Stimulated activated CD8-positive, alpha-beta memory T cell treated with anti-CD3 and anti-CD28 coated beads, Interleukin-15, amount 100 ng/mL, for 24 hours (primary cell): ENCODE results near the gene RBMS1.
"Not testable (repeated sequence)": the region's sequence is repeated elsewhere in the genome, so short reads cannot be mapped to it uniquely, and the experiment has no call there.

Source experiments
- DNase-seq: peaks from one replicate; pipeline ENCODE4 v3.0.0-alpha.2; 2020; ENCODE audit warnings: low read depth

The RBMS1 gene

DNA sequence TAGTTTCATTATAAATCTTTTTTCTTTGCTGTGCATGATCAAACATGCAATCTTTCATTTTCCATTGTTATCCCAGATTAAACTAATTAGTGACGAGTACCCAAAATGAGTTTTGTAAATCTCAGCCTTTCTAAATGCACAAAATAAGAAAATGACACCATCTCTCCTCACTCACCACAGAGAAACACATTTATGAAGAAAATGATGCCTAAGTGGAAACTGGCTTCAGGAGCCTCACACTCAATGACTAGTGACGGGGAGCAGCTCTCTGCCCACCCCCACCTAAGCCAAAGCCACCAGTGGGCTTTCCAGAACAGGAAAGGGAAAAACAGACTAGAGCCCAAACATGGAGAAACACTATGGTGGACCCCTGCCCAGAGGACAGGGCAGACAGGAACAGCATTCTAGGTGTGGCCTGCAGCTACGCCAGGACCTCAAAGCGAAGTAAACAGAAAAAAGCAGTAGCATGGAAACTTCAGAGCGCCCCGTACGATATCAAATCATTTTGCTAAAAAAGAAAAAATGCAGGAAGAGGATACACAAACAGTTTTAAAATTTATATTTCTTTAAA, 113.5 kb downstream of the RBMS1 start:
- no peak for DNase-seq

DNA sequence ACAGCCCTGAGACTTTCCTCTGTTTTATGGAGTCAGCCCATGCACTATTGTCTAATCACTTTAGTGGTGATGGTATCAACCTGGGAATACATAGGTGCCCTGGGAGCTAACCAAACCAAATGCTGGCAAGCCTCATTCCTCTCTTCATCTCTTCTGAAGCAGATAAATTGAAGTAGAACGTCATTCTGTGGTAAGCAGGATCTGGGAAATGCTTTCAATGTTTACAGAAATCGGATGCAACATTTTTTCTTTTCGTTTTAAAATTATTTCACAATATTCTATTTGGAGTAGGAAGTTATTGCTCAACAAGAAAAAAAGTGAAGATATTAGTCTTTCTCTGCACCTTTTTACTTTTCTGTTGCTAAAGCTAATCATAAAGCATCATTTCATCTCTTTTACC, 114.2 kb downstream of the RBMS1 start:
- DNase-seq: no peak

DNA sequence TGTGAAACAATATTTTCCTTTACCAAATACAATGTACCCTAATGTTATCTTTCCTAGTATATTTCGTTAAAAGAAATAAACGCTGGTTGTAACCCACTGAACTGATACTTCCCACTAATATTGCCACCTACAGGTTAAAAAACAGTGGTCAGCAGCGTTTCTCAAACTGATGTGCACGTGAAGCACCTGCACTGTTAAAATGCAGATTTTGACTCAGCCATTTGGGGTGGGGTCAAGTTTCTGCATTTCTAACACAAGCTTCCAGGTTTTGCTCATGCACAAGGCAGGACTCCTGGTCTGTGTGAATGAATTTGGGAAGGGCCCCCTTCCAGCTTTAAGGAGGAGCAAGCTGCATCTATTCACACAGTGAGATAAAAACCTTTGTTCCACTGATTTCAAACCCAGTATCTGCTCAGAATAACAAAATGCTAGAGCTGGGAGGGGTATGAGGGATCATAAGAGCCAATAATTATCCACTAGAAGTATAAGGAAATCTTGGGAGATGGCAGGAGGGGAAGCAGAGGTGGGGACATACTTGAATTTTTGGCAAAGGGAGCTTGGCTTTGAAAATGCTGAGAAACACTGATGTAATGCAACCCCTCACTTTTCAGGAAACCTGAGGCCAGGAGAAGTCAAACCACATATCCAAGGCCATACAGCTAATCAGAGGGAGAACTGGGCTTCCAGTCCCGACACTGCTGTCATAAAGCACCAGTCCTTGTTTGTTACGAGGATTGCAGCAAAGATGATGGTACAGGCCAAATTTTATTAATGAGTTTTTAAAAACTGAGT, 116.2 kb downstream of the RBMS1 start:
- DNase-seq: no peak

DNA sequence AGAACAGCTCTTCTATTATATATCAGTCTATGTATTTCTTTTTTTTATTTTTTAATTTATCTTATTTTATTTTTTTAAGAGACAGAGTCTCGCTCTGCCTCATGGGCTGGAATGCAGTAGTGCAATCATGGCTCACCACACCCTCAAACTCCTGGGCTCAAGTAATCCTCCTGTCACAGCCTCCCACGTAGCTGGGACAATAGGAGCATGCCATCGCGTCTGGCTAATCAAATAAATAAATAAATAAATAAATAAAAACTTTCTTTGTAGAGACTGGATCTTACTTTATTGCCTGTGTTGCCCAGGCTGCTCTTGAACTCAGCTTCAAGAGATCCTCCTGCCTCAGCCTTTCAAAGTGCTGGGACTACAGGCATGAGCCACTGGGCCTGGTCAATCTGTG, 117.0 kb downstream of the RBMS1 start:
- DNase-seq: no peak

DNA sequence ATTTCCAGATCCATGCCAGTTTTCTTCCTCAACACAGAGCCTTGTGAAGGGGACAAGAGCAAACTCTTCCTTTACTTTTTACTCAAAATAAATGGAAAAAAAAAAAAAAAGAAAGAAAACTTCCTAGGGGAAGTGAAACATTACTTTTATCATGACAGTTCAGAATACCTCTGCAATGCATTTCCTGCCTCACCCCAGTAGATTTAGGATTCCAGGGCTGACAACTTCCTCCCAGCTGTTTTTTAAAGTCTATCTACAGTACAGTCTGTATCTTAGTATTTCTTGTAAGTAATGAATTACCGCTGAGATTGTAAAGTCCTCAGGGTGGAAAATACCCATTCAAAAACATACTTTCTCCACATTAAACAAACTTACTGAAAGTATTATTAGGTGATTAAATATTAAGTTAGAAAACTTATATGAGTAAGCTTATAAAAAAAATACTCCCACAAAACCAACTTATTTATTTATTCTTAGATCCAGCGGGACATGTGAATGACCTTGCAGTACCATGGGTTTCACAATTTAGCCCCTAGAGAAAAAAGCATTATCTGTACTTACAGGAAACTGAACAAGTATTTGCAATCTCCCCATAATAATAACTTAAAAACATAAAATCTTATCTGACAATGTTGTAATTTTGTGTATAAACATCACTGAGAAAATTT, 117.7 kb downstream of the RBMS1 start:
- no peak for DNase-seq

DNA sequence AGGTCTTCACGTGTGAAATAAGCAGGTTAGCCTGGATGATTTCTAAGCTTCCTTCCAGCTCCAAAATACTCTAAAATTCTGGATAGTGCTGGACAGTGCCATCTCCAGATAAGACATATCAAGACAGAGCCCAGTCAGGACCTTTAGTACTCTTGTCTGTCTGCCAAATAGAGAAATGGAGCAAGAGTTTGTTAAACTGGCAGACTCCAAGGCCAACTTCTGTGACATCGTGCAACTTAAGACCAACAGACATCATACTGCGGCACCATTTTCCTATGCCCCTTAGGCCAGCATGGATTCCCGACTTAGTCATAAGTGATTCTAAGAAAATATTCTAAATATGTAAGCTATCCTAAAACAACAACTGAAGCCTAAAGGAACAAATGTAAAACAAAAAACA, 118.6 kb downstream of the RBMS1 start:
- DNase-seq: no peak

DNA sequence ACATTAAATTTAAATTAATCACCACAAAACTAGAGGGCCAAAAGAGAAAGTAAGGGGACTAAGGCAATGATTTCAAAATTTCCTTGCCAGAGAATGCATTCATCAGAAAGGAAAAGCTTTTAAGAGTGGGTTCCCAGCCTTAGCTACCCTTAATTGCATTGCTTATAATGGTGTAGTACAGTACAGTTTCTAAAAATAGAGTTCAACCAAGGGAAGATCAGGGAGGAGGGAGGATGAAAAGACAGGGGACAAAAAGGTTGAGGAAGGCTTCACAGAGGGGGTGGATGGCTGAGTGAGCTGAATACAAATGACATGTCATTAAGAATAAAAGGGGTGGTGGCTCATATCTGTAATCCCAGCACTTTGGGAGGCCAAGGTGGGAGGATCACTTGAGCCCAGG, 119.9 kb downstream of the RBMS1 start:
- no peak for DNase-seq

DNA sequence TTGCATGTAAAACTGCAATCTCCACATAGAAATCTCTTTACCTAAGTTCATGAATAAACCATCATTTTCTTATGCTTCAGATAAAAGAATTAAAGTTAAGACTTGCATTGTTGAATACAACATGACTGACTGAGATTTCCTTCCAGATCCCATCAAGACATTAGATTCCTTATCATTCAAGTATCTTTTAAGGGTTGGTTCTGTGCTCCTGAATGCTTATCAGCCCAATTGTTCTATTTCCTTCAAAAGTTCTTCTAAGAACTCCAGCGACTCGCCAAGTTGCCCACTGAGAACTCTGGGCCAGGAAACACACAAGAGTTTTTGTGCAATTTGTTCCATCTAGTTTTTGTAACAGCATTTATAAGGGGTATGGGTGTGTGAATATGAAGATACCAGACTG, 120.3 kb downstream of the RBMS1 start:
- DNase-seq: no peak

DNA sequence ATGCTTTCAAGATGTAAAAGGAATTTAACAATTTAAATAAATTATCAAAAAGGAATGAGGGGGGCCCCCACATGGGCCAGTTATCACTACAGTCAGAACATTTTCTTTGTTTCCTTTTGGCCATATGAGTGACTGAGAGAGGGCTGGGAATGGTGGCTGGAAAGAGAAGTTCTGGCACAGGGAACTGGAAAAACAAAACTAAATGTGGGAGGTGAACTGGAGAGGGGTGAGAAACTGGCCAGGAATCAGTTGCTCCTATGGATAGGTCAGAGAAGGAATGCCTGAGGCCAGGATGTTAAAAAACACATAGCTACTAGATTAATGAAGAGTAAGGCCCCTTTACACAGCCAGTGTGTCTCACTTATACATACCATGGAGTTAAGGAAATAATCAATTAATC, 121.0 kb downstream of the RBMS1 start:
- DNase-seq: no peak

DNA sequence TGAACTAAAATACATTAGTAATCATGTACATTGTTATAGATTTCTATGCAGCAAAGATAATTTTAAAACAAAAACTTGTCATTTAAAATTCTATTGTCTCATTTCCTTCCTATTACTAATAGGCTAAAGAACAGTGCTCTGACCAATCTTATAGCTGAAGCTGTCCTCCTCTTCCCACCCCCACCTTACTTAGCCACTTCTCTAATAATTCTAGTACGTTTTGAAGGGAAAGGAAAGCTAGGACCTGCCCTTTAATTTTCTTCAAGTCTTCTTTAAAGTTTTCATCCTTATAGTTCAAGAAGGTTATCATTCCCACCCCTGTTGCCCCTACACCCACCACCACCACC, 121.6 kb downstream of the RBMS1 start:
- DNase-seq: no peak

DNA sequence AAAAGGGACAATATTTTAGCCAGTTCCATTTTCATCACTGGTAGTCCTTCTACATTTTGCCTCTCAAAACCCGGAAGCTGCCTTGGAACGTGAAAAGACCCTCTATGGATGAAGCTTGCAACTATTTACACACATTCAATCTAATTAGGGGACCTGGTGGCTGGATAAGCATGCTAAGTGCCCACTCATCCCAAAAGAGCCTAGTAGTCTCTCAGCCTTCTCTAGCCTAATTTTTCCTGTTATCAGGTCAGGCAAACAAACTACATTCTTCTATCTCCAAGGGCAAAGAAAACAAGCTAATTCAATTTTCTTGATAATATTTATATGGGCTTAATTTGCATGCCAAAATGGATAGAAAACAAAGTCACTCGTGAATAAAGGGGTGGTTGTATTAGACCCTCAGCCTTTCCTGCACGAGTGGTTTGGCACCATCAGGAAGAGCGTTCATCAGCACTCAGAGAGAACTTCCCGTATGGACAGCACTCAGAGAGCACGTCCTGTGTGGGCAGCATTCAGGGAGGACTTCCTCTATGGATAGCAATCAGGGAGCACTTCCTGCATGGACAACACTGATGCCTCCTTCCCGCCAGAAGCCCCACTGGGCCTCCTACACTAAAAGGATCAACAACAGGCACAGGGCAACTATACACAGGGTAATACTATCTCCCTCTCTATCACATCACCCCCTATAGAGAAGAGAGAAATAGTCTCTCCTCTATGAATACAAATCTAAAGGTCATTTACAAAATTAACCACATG, 122.2 kb downstream of the RBMS1 start:
- DNase-seq: no peak

DNA sequence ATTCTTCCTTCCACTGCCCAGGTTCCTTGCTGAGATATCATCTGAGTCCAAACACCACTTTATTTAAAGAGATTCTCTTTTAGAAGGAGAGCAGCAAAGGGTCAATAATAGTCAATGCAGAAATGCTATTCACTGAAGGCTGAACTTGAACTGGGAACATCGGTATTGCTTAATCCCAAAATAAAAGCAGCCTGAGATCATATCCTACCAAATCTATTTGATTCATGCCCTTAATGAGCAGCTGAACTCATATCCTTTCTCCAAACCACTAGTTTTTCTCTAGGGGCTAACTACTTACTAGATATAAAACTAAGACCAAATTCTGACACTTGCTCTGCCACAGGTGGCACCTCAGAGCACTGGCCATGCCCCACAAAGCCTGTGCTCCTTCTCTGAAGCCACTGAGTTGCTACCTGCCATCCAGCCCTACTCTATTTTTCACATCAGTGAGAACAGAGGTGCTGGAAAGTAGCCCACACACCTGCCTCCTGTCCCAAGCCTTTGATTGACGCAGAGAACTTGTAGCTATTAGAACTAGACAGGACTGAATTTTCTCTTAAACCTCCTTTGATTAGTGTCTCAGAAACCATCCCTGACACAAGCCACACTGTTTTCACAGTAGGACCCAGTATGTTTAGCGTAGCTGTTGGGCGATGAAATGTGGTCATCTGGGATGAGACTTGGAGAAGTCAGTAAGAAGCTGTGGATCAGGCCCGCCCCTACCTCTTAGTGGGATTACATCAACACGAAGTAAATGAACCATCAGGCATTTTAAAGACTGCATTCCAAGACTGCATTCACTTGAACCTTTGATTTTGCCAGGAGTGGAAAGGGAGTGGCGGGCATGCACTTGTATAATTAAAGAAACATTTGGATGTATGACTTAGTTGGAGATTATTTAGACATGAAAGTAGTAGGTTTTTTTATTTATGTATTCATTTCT, 124.3 kb downstream of the RBMS1 start:
- no peak for DNase-seq

DNA sequence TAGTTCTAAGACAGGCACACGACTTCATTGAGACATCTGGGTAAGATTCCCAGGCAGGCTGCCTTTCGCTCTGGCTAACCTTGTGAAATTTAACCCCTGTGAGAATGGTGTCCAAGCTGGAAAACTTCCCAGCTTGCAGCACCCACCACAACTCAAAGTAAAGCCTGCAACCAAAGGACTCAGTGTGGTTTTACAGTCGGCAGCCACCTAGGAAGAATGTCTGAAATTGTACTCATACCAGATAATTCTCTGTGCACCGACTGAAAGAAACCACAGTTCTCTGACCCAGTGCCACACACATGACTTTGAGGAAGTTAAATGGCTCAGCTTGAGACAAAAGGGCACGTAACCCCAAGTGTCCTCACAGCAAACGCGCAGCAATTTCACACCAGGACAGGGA, 125.7 kb downstream of the RBMS1 start:
- no peak for DNase-seq

DNA sequence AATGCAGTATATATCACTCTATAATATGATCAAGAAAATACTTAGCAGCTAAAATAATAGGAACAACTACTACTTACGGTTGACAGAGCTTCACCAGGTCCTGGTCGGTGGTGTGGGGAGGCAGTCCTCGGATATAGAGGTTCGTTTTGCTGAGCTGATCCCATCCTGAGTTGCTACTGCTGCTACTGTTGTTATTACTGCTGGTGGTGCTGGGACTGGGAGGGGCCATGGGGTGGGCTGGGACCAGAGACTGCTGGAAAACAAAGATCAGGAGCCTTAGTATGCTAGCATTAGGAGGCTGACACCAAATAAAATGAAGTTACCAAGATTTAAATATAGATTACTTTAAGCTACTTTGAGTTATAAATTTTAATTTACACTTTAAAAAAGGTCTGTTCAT, 126.5 kb downstream of the RBMS1 start:
- DNase-seq: not testable (repeated sequence)

DNA sequence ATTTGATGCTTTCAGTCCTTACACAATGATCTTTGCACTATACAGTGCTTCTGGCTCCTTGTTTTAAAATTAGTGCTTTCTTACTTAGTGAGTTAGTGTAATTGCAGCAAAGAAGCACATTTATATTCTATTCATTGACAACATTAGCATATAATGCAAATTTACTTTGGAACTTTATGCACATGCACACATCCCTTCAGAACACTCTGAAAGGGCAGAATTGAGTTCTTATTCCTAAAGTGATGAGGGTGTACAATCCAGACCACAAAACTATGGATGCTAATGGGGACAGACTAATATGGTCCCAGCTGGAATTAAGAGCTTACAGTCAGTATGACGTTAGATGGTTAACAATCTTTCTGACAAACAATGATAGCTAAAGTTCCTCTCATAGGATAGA, 127.1 kb downstream of the RBMS1 start:
- DNase-seq: no peak

DNA sequence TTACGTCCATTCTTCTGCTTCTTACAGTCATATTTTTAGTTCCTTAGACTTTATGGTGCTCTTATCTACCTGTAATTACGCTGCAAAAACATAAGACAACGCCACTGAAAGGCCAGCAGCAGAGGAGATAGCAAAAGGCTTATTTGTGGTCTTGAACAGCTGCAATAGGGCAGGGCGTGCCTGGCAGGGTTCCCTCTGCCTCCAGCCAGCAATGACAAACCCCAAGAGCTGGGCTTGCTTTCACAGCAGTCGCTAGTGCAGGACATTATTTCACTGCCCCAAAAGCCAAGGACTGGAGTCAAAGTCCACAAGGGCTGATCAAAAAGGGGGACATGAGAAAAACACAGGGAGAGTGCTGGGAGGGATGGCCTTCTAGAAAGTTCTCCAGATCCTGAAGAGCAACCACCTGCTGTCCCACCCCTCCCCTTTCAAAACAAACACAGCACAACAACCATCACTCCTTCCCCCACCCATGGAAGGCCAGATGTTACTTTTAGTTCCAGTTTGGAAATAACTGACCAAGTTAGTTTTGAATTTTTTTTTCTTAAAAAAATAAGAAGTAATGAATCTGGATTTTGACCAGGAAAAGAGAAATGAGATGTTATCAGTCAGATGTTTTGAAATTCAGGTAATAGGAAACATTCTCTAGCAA, 127.8 kb downstream of the RBMS1 start:
- DNase-seq: no peak

DNA sequence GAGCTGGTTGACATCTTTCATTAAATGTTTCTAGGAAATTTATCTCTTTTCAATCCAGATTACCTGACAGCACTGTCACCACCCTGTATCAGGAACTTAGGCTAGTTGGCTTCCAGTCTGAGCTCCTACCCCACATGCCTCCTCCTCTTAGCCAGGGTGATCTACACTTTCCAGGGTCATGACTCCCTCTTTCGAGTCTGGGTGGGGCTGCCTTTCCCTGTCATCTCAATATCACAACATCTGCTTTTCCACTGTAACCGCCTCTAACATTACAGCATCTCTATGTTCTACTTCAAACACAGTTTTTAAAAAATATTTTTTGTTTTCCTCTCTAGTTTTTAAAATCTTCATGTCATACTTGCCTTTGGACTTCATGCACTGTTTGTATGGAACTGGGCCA, 129.2 kb downstream of the RBMS1 start:
- no peak for DNase-seq

DNA sequence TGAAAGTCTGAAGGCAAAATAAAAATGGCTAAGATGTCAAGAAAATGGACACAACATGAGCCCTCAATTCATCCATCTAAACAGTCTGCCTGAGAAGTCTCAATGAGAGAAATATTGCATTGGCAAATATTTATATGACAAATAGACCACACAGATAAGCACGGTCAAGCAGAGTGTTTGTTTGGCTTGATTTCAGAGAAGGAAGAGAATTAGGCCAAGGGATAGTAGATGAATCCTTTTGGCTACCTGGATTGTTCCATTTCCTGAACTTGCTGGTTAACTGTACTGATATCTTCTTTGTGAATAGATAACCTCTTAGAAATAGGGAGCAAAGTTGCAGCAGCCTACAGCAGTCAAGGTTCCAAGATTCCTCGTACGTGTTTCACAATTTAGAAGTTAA, 129.6 kb downstream of the RBMS1 start:
- no peak for DNase-seq

DNA sequence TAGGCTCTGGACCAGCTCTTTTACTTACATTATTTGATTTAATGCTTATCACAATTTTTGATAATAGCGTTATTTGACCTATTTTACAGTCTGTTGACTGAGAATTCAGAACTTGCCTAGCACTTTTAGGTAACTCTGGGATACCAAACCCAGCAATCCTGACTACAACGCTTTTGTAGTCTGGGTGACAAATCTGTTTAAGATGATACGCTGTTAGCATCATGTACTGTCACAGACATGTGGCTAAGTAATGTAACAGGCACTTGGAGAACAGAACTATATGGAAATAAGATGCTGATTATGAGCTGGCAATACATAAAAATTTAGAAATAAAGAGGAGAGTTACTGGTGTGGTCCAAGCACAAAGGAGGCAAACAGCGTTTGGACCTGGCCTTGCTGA, 130.6 kb downstream of the RBMS1 start:
- DNase-seq: no peak

DNA sequence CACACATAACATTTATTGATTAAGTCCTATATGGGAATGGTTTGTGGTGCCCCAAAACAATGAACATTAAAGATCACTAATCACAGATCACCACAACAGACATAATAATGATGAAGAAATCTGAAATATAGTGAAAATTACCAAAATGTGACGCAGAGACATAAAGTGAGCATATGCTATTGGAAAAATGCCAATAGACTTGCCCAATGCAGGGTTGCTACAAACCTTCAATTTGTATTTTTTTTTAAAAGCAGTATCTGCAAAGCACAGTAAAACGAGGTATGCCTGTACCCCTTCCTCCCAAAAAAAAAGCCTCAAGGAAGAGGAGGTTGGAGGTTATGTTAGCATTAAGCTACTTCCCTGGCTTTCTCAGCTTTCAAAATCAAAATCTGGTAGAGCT, 131.1 kb downstream of the RBMS1 start:
- no peak for DNase-seq

DNA sequence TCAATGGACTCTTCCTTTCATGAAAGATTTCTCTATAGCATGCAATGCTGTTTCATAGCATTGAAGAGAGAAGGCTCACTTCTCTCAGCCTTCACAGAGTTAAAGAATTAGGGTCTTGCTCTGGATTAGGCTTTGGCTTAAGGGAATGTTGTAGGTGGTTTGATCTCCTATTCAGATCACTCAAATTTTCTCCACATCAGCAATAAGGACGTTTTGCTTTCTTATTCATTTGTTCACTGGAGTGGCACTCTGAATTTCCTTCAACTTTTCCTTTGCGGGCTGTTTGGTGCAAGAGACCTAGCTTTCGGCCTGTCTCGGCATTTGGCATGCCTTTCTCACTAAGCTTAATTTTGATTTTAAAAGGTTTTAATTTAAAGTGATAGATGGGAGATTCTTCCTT, 131.6 kb downstream of the RBMS1 start:
- DNase-seq: no peak
